GM20000 (cell line): Measurements from ENCODE around the gene ZCCHC8.
"Not testable (repeated sequence)": the region's sequence is repeated elsewhere in the genome, so short reads cannot be mapped to it uniquely, and the experiment has no call there.

Source experiments
- DNase-seq: peaks from one replicate; pipeline ENCODE4 v3.0.0; 2012; ENCODE audit warnings: low spot score
- CTCF ChIP-seq: IDR thresholded peaks from 2 replicates; pipeline ENCODE4 v1.5.1; 2012; ENCODE audit warnings: mild to moderate bottlenecking, control low read depth; ENCODE audit errors: extremely low read depth, missing control alignments

Gene ZCCHC8

GRCh38 chr12:122467983-122468382 is 32.7 kb downstream of the ZCCHC8 start:
- no peak for DNase-seq
- TF ChIP-seq CTCF: no peak

GRCh38 chr12:122464317-122465042 is 36.3 kb downstream of the ZCCHC8 start:
- DNase-seq: not testable (repeated sequence)

DNA sequence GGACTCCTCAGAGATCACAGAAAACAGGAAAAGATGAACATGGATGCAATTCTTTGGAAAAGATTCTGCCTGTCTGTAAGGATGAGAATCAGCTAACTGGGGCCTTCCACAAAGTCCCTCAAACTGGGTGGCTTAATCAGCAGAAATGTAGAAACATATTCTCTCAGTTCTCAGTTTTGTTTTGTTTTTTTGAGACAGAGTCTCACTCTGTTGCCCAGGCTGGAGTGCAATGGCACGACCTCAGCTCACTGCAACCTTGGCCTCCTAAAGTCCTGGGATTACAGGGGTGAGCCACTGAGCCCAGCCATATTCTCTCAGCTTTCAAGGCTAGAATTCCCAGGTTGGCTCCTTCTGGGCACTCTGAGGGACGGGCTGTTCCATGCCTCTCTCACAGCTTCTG is 40.1 kb downstream of the ZCCHC8 start:
- TF ChIP-seq CTCF: no peak
- no peak for DNase-seq

DNA sequence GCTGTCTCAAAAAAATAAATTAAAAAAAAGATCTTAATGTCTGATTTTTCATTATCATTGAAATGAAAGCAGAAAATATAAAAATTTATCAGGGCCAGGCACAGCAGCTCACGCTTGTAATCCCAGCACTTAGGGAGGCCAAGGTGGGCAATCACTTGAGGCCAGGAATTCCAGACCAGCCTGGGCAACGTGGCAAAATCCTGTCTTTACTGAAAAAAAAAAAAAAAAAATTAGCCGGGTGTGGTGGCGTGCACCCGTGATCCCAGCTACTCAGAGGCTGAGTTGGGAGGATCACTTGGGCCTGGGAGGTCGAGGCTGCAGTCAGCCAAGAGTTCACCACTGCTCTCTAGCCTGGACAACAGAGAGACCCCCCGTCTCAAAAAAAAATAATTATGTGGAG is 40.7 kb downstream of the ZCCHC8 start:
- DNase-seq: no peak
- TF ChIP-seq CTCF: no peak

- no peak for DNase-seq
- TF ChIP-seq CTCF: no peak
These were observed 41.5 kb downstream of the ZCCHC8 start for GRCh38 chr12:122459211-122459610.

DNA sequence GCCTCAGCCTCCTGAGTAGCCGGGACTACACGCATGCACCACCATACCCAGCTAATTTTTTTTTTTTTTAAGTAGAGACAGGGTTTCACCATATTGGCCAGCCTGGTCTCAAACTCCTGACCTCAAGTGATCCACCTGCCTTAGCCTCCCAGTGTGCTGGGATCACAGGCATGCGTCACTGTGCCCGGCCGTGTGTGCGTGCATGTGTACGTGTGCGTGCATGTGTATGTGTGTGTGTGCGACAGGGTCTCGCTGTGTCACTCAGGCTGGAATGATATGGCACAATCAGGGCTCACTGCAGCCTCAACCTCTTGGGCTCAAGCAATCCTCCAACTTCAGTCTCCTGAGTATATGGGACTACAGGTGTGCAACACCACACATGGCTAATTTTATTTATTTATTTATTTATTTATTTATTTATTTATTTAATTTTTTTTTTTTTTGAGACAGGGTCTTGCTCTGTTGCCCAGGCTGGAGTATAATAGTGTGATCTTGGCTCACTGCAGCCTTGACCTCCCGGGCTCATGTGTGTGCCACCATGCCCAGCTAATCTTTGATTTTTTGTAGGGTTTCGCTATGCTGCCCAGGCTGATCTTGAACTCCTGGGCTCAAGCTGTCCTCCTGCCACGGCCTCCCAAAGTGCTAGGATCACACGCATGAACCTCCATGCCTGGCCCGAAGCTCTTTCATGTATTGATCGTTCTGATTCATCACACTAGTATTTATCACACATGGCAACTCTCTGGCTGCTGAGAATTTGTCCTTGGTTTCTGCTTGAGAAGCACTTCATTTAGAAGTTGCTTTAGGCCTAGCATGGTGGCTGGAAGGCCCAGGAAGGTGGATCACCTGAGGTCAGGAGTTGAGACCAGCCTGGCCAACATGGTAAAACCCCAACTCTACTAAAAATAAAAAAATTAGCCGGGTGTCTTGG is 42.4 kb downstream of the ZCCHC8 start:
- no peak for DNase-seq
- TF ChIP-seq CTCF: no peak

GRCh38 chr12:122457627-122458026 is 43.1 kb downstream of the ZCCHC8 start:
- no peak for TF ChIP-seq CTCF
- no peak for DNase-seq
